ENCODE measurements around the gene TBC1D25. TPM values are rescaled to one million over a fixed set of nuclear protein-coding genes. Genes with fewer than 3 reads are reported as not detected.
"Not testable (repeated sequence)": the region's sequence is repeated elsewhere in the genome, so short reads cannot be mapped to it uniquely, and the experiment has no call there.

Gene TBC1D25
- total and polyA plus RNA-seq, 5 donors from 2014 or later = 14.9 to 32.5 (median 18.0) TPM

DNA sequence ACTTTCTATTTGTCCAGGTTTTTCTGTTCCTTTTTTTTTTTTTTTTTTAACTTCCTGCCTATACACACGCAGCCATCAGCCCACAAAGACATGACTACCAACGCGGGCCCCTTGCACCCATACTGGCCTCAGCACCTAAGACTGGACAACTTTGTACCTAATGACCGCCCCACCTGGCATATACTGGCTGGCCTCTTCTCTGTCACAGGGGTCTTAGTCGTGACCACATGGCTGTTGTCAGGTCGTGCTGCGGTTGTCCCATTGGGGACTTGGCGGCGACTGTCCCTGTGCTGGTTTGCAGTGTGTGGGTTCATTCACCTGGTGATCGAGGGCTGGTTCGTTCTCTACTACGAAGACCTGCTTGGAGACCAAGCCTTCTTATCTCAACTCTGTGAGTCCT lies 15.8 kb upstream of the TBC1D25 start:
- Histone ChIP-seq H3K4me1 (ENCODE audit: control insufficient read depth, insufficient read depth, low read length, poor library complexity, severe bottlenecking) (peaks cover 16% of the 10 kb centered on the region), H3K4me3 (ENCODE audit: low read depth, low read length) (no peak overlapping the region), H3K36me3 (ENCODE audit: control insufficient read depth, insufficient read depth, low read length) (peaks cover 25% of the 10 kb centered on the region), H3K27me3 (ENCODE audit: control insufficient read depth, insufficient read depth, low read length) (no peaks in the 10 kb centered on the region), H3K27ac (ENCODE audit: insufficient read depth, low read length, poor library complexity, severe bottlenecking) (no peak overlapping the region), H3K9me3 (ENCODE audit: control insufficient read depth in 2 of 2, low read length in 2 of 2) (no peaks in the 10 kb centered on the region)
- Mint-ChIP-seq H3K27ac (peak overlapping the region in 1 of 3 donors; percentile 65), H3K36me3 (peaks cover 14% of the 10 kb centered on the region), H3K4me1 (peaks cover 5 to 36% (median 17%) of the 10 kb centered on the region in 4 donors), H3K9me3 (peaks cover 0 to under 1% (median 0%) of the 10 kb centered on the region in 7 donors), H3K27me3 (no peaks in the 10 kb centered on the region), H3K4me3 (peak overlapping the region; percentile 58 to 78 (median 70))
- no peak for ATAC-seq (ENCODE audit: low read depth in 2 of 2)
- no peak for DNase-seq

DNA sequence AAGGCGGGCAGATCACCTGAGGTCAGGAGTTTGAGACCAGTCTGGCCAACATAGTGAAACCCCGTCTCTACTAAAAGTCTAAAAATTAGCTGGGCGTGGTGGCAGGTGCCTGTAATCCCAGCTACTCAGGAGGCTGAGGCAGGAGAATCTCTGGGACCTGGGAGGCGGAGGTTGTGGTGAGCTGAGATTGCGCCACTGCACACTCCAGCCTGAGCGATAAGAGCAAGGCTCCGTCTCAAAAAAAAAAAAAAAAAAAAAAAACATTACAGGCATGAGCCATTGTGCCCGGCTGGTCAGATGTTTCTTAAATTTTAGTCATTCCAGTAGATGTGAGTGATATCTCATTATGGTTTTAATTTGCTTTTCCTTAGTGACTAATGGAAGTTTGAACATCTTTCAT lies 13.7 kb upstream of the TBC1D25 start:
- not testable (repeated sequence) for H3K4me1 ChIP-seq (ENCODE audit: control insufficient read depth, insufficient read depth, low read length, poor library complexity, severe bottlenecking); H3K4me3 ChIP-seq (ENCODE audit: low read depth, low read length); H3K9me3 ChIP-seq (ENCODE audit: control insufficient read depth in 2 of 2, low read length in 2 of 2); H3K27ac Mint-ChIP-seq; H3K27ac ChIP-seq (ENCODE audit: insufficient read depth, low read length, poor library complexity, severe bottlenecking); H3K9me3 Mint-ChIP-seq; ATAC-seq (ENCODE audit: low read depth in 2 of 2); H3K27me3 ChIP-seq (ENCODE audit: control insufficient read depth, insufficient read depth, low read length); DNase-seq; H3K27me3 Mint-ChIP-seq
- peaks cover 26% of the 10 kb centered on the region for H3K36me3 ChIP-seq (ENCODE audit: control insufficient read depth, insufficient read depth, low read length)
- Mint-ChIP-seq H3K4me3 (peak overlapping the region in 1 of 4 donors; percentile 22), H3K4me1 (peaks cover 5 to 22% (median 13%) of the 10 kb centered on the region in 4 donors), H3K36me3 (peaks cover 15% of the 10 kb centered on the region)

DNA sequence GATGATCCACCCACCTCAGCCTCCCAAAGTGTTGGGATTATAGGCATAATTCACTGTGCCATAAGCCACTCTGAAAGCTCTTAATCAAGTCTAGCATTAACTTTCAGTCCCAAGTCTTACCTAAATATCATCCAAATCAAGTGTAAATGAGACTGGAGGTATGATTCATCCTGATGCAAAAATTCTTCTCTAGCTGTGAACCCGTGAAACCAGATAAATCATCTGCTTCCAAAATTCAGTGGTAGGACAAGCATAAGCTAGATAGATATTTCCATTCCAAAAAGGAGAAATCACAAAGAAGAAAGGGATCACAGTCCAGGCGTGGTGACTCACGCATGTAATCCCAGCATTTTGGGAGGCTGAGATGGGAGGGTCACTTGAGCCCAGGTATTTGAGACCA lies 8.8 kb upstream of the TBC1D25 start:
- H3K4me1 Mint-ChIP-seq = peaks cover 5 to 11% (median 8%) of the 10 kb centered on the region in 4 donors
- no peak overlapping the region for H3K27ac ChIP-seq (ENCODE audit: insufficient read depth, low read length, poor library complexity, severe bottlenecking)
- no peaks in the 10 kb centered on the region for H3K4me1 ChIP-seq (ENCODE audit: control insufficient read depth, insufficient read depth, low read length, poor library complexity, severe bottlenecking)
- no peaks in the 10 kb centered on the region for H3K27me3 Mint-ChIP-seq
- no peak overlapping the region for H3K4me3 Mint-ChIP-seq
- no peaks in the 10 kb centered on the region for H3K9me3 ChIP-seq (ENCODE audit: control insufficient read depth in 2 of 2, low read length in 2 of 2)
- DNase-seq (no peak), ATAC-seq (ENCODE audit: low read depth in 2 of 2) (no peak)
- H3K36me3 Mint-ChIP-seq = peaks cover 11% of the 10 kb centered on the region
- no peak overlapping the region for H3K27ac Mint-ChIP-seq
- peaks cover 22% of the 10 kb centered on the region for H3K36me3 ChIP-seq (ENCODE audit: control insufficient read depth, insufficient read depth, low read length)
- H3K9me3 Mint-ChIP-seq = peaks cover 0 to 2% (median 0%) of the 10 kb centered on the region in 7 donors
- H3K4me3 ChIP-seq (ENCODE audit: low read depth, low read length) = no peak overlapping the region
- H3K27me3 ChIP-seq (ENCODE audit: control insufficient read depth, insufficient read depth, low read length) = no peaks in the 10 kb centered on the region

DNA sequence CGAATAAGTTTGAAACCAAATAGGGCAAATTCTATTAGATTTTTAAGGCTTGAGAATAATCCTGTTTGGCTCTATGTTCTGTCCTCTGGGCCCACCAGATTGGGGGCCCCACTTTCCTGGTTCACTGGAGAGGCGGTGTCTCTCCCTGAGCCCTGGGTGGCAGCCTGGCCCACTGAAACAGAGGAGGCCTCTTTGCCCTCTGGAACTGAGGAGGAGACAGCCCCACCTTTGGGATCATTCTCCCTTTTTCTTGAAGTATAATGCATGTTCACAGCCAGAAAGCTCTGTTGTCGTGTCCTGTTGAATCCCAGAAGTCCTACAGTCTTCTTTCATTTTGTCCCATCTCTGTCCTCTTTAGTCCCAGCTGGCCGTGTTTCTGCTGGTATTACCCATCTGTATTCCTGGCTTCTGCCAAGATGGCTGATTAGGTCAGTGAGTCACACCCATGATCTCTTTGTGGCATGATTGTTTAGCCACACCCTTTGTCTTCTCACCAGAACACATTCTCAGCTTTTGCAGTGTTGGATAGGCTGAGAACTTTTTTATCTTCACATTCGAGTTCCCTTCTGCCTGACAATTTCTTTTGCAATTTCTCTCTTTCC lies 8.1 kb upstream of the TBC1D25 start:
- Mint-ChIP-seq H3K4me3 (no peak overlapping the region), H3K4me1 (peaks cover 4 to 9% (median 7%) of the 10 kb centered on the region in 4 donors), H3K27me3 (no peaks in the 10 kb centered on the region), H3K27ac (peak overlapping the region in 1 of 3 donors; percentile 95), H3K9me3 (peaks cover 0 to 2% (median 0%) of the 10 kb centered on the region in 7 donors), H3K36me3 (peaks cover 10% of the 10 kb centered on the region)
- no peak overlapping the region for H3K27ac ChIP-seq (ENCODE audit: insufficient read depth, low read length, poor library complexity, severe bottlenecking)
- ATAC-seq (ENCODE audit: low read depth in 2 of 2) = no peak
- H3K36me3 ChIP-seq (ENCODE audit: control insufficient read depth, insufficient read depth, low read length) = peaks cover 21% of the 10 kb centered on the region
- no peak overlapping the region for H3K4me3 ChIP-seq (ENCODE audit: low read depth, low read length)
- peak in 1 of 3 donors; percentile 43 for DNase-seq
- H3K9me3 ChIP-seq (ENCODE audit: control insufficient read depth in 2 of 2, low read length in 2 of 2) = no peaks in the 10 kb centered on the region
- H3K4me1 ChIP-seq (ENCODE audit: control insufficient read depth, insufficient read depth, low read length, poor library complexity, severe bottlenecking) = no peaks in the 10 kb centered on the region
- H3K27me3 ChIP-seq (ENCODE audit: control insufficient read depth, insufficient read depth, low read length) = no peaks in the 10 kb centered on the region

DNA sequence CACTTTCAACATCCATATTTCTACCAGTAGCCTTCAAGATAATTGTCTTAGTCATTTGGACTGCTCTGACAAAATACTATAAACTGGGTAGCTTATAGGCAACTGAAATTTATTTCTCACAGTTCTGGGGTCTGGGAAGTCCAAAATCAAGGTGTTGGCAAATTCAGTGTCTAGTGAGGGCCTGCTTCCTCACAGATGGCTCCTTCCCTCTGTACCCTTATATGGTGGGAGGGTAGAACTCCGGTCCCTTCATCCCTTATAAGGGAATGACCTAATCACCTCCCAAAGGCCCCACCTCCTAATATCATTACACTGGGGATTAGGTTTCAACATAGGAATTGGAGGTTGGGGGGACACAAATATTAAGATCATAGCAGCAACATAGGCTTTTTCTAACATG lies 7.4 kb upstream of the TBC1D25 start:
- Histone ChIP-seq H3K4me3 (ENCODE audit: low read depth, low read length) (no peak overlapping the region), H3K27ac (ENCODE audit: insufficient read depth, low read length, poor library complexity, severe bottlenecking) (no peak overlapping the region), H3K27me3 (ENCODE audit: control insufficient read depth, insufficient read depth, low read length) (no peaks in the 10 kb centered on the region), H3K36me3 (ENCODE audit: control insufficient read depth, insufficient read depth, low read length) (peaks cover 14% of the 10 kb centered on the region), H3K4me1 (ENCODE audit: control insufficient read depth, insufficient read depth, low read length, poor library complexity, severe bottlenecking) (no peaks in the 10 kb centered on the region), H3K9me3 (ENCODE audit: control insufficient read depth in 2 of 2, low read length in 2 of 2) (no peaks in the 10 kb centered on the region)
- Mint-ChIP-seq H3K27ac (peak overlapping the region in 1 of 3 donors; percentile 95), H3K4me3 (no peak overlapping the region), H3K9me3 (peaks cover 0 to 2% (median 0%) of the 10 kb centered on the region in 7 donors), H3K36me3 (peaks cover 6% of the 10 kb centered on the region), H3K4me1 (peaks cover 0 to 6% (median 4%) of the 10 kb centered on the region in 4 donors), H3K27me3 (no peaks in the 10 kb centered on the region)
- DNase-seq (no peak), ATAC-seq (ENCODE audit: low read depth in 2 of 2) (no peak)

DNA sequence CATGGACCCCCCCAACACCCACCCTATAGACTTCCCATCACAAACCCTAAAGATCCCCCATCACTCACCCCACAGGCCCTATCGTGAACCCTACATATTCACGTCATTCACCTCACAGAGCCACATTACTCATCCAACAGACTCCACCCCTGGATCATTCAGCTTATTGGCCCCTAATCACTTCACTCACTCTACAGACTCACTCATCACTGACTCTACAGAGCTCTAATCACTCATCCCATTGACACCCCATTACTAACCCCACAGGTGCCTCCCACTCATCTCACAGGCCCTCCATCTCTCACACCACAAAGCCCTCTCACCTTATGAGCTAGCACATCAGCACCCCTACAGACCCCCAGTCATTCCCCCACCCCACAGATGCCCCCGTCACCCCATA lies 6.3 kb upstream of the TBC1D25 start:
- Histone ChIP-seq H3K36me3 (ENCODE audit: control insufficient read depth, insufficient read depth, low read length) (peaks cover 6% of the 10 kb centered on the region), H3K27ac (ENCODE audit: insufficient read depth, low read length, poor library complexity, severe bottlenecking) (no peak overlapping the region), H3K4me3 (ENCODE audit: low read depth, low read length) (no peak overlapping the region), H3K4me1 (ENCODE audit: control insufficient read depth, insufficient read depth, low read length, poor library complexity, severe bottlenecking) (no peaks in the 10 kb centered on the region), H3K27me3 (ENCODE audit: control insufficient read depth, insufficient read depth, low read length) (no peaks in the 10 kb centered on the region), H3K9me3 (ENCODE audit: control insufficient read depth in 2 of 2, low read length in 2 of 2) (no peaks in the 10 kb centered on the region)
- Mint-ChIP-seq H3K27me3 (no peaks in the 10 kb centered on the region), H3K27ac (peak overlapping the region in 1 of 3 donors; percentile 27), H3K4me3 (no peak overlapping the region), H3K36me3 (peaks cover 6% of the 10 kb centered on the region), H3K9me3 (peaks cover 0 to 2% (median 0%) of the 10 kb centered on the region in 7 donors), H3K4me1 (peaks cover 0 to 6% (median 4%) of the 10 kb centered on the region in 4 donors)
- no peak for DNase-seq
- no peak for ATAC-seq (ENCODE audit: low read depth in 2 of 2)

DNA sequence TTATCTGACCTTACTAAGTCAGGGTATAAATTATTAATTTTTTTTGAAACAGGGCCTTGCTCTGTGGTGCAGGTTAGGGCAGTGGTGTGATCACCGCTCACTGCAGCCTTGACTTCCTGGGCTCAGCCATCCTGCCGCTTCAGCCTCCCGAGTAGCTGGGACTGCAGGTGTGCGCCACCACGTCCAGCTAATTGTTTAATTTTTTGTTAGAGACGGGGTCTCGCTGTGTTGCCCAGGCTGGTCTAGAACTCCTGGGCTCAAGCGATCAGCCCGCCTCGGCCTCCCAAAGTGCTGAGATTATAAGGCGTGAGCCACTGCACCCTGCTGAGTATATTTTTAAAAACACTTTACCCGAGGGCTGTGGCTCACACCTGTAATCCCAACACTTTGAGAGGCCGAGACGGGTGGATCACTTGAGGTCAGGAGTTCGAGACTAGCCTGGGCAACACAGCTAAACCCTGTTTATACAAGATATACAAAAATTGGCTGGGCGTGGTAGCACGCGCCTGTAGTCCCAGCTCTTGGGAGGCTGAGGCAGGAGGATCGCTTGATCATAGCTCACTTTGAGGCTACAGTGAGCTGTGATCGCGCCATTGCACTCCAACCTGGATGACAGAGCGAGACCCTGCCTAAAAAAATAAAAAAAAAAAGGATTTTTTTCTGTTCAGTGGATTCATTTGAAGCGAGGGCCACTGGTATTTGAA lies 721 bp upstream of the TBC1D25 start:
- no peak overlapping the region for H3K4me3 ChIP-seq (ENCODE audit: low read depth, low read length)
- no peak for ATAC-seq (ENCODE audit: low read depth in 2 of 2)
- H3K4me3 Mint-ChIP-seq = peak overlapping the region in 3 of 4 donors; percentile 70 to 93 (median 87)

More for the DNA sequence above, 721 bp upstream of the TBC1D25 start:
- DNase-seq = no peak
- Mint-ChIP-seq H3K4me1 (peaks cover 4 to 21% (median 16%) of the 10 kb centered on the region in 4 donors), H3K9me3 (no peaks in the 10 kb centered on the region), H3K36me3 (no peaks in the 10 kb centered on the region), H3K27ac (peak overlapping the region; percentile 69 to 97 (median 94)), H3K27me3 (no peaks in the 10 kb centered on the region)
- no peaks in the 10 kb centered on the region for H3K9me3 ChIP-seq (ENCODE audit: control insufficient read depth in 2 of 2, low read length in 2 of 2)
- peak overlapping the region; percentile 93 for H3K27ac ChIP-seq (ENCODE audit: insufficient read depth, low read length, poor library complexity, severe bottlenecking)
- H3K36me3 ChIP-seq (ENCODE audit: control insufficient read depth, insufficient read depth, low read length) = peaks cover 3% of the 10 kb centered on the region
- H3K4me1 ChIP-seq (ENCODE audit: control insufficient read depth, insufficient read depth, low read length, poor library complexity, severe bottlenecking) = peaks cover 13% of the 10 kb centered on the region
- no peaks in the 10 kb centered on the region for H3K27me3 ChIP-seq (ENCODE audit: control insufficient read depth, insufficient read depth, low read length)
